NCI-H774 (cell line): ENCODE results near the gene HTT.

Experiments
- DNase-seq: peaks from one replicate; lab custom pipeline; 2025; lab: John Stamatoyannopoulos, UW

Gene HTT

DNA sequence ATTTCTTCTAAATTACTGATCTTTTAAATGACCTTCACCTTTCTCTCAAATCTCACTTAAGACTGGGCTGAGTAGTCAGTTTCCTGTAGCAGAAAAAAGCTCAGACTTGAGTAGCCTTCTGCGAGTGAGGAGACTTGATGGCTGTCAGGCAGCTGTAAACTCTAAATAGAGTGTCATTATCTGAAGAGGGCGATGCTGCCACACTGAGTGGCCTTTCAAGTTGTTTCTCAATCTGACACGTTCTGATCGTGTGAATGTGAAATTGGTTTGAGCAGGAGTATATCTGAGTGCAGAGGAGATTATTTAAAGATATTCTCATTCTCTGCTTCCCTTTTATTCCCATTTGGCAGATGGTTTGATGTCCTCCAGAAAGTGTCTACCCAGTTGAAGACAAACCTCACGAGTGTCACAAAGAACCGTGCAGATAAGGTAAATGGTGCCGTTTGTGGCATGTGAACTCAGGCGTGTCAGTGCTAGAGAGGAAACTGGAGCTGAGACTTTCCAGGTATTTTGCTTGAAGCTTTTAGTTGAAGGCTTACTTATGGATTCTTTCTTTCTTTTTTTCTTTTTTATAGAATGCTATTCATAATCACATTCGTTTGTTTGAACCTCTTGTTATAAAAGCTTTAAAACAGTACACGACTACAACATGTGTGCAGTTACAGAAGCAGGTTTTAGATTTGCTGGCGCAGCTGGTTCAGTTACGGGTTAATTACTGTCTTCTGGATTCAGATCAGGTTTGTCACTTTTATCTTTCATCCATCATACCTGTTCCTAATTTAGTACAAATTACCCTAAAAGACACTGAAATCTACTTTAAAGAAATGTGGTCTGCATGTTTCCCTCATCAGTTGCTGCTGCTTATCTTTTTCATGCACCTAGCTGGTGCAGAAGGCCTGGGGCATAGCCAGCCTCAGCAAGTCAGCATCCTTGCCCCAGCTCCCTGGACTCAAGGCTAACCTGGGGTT, 100.2 kb downstream of the HTT start:
- no peak for DNase-seq

DNA sequence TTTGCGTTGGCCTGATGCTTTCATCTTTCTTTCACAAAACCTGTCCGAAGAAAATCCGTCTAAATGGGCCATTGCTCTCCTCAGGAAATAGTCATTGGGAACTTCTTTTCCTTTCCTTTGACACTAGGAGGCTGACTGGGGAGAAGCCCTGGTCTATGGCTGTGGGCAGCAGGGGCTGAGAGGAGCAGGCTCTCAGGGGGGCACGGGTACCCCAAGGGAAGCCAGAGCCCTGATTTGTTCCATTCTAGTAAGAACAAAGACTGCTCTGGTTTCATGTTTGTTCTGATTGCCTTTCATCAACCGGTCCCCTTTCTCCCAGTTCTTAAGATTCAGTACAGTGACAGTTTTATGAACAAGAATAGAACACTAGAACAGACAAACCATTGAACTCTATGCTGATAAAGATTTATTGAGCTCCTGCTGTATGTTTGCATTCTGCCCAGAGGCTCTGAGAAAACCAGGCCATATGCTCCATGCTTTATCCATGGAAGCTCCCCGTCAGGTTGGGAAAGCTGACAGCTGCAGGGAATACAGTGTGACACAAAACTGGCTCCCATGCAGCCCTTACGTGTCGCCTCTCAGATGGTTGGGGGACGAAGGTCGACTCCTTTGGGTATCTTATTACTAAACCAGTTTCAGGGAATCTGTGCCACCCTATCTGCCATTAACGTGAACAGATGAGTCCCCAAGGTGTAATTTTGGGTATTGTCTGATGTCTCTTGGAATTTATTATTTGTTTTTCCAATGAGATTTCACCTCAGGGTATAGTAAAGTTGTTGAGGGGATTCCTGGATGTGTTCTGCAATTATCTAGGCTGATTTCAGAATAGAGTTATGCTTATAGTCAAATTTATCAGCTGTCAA, 102.1 kb downstream of the HTT start:
- no peak for DNase-seq

DNA sequence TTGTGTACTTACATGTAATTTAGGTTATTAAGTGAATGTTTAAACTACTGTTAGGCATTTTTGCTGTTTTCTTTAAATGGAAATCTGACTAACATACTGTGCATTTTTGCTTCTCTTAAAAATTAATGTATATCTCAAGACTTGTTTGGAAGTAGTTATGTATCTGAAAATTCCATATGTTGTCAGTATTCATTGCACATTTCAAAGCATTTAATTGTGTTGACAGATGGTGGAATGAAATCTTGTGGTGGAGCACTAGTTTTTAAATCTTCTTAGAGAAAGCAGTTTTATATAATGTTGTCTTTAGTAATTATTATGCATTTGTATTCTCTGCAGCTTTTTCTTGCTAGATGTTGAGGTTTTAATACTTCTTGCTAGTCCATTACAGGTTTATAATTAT, 102.9 kb downstream of the HTT start:
- no peak for DNase-seq

DNA sequence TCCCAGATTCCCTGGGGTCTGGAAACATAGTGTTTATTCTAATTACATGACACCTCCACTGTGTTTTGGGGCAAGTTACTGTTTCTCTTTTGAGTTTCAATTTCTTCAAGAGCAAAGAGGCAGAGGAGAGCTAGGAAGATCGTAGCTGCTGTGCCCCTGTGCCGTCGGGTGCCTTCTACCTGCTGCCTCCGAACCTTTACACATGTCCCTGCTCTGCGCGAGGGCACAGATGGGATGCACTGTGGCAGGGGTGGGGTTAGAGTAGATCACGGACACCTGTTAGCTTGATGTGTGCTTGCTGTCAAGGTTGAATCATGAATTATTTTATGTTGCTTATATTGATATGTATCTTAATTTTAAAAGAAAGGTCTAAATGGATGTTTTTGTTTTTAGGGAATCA, 103.4 kb downstream of the HTT start:
- no peak for DNase-seq

DNA sequence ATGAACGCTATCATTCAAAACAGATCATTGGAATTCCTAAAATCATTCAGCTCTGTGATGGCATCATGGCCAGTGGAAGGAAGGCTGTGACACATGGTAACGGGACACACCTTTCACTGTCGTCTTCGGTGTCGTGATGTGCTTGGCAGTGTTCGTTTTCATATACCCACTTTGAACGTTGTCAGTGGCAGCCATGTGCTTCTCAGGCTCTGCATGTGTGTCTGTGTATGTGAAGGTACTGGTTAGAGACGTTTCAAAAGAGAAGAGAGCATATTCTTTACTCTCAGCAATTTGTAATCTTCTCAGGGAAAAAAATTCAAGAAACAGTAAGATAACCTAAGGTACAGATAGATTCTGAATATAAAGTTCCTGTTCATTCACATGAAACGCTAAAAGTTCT, 103.9 kb downstream of the HTT start:
- no peak for DNase-seq

DNA sequence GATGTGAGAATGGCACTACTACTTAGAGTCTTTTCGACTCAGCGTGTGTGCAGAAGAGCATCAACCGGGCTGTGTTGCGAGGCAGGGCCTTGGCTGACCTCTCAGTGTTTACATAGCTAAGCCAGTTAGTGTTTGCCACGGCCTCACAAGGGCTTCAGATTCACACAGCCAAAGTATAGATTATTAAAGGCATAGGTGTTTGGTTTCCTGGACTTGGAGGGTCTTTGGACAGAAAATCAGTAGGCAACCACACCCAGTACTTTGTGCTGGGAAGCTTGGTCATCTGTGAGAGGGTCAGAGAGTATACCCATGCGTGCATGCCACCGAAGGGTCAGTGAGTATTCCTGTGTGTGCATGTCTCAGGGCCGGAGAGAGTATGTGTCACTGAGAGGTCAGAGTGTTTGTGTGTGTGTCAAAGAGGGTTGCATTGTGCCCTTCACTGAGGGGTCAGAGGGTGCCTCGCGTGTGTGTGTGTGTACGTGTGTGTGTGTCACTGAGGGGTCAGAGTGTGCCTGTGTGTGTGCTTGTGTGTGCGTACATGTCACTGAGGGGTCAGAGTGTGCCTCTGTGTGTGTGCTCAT, 104.7 kb downstream of the HTT start:
- no peak for DNase-seq

DNA sequence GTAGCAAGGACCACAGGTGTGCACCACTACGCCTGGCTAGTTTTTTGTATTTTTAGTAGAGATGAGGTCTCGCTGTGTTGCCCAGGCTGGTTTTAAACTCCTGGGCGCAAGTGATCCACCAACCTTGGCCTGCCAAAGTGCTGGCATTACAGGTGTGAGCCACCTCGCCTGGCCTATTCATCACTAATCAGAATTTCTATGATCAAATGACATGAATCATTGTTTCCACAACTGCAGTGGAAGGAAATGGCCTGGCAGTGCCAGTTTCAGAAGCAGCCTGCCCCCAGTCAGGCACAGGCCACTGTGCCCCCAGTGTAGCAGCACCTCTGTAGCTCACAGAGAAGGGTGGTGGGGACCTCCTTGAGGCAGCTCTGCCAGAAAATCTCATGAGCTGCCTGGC, 108.5 kb downstream of the HTT start:
- no peak for DNase-seq

DNA sequence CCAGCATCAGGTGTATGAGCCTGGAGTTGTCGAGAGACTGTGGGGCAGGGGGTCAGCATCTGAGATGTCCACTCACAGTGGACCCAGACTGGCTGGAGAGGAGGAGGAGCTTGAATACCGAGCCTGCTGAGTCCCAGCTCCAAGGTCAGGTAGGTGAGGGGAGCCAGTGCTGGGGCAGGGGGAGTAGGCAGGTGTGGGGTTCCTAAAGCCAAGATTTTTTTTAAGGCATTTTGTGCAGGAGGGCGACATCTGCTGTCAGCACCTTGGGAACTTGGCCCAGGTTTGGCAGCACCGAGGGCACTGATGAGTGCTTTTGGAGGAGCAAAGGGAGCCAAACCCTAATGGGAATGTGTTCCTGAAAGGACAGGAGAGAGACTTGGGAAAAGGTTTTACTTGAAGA, 110.2 kb downstream of the HTT start:
- DNase-seq, result no peak

DNA sequence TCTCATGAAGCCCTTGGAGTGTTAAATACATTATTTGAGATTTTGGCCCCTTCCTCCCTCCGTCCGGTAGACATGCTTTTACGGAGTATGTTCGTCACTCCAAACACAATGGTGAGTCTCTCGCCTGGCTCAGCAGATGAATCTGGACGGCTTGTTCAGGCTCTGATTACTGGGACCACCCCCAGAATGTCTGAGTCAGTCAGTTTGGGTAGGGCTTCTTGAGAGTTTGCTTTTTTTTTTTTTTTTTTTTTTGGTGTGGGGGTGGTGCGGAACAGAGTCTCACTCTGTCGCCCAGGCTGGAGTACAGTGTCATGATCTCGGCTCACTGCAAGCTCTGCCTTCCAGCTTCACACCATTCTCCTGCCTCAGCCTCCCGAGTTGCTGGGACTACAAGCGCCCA, 112.1 kb downstream of the HTT start:
- no peak for DNase-seq

DNA sequence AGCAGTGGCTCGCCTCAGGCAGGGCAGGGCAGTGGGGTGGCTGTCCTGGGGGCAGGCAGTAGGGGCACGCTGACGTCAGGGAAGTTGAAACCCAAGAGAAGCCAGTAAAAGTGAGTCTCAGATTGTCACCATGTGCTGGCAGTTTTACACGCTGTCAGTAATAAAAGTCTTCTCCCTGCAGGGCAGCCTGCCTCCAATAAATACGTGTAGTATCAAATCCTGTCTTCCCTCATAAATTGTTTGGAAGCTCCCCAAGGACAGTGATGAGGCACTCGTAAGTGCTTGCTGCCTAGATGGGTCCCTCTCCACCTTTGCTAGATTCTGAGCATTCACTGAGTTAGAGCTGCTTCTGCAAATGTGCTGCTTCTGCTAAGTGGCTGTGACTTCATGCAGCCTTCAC, 113.6 kb downstream of the HTT start:
- no peak for DNase-seq

DNA sequence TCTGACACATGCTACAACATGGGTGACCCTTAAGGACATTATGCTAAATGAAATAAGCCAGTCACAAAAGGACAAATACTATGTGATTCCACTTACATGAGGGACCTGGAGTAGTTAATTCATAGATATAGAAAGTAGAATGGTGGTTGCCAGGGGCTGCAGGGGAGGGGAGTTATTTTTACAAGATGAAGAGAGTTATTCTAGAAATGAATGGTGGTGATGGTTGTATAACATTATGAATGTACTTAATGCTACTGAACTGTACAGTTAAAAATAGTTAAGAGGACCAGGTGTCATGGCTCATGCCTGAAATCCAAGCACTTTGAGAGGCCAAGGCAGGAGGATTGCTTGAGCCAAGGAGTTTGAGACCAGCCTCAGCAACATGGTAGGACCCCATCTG, 115.0 kb downstream of the HTT start:
- no peak for DNase-seq

DNA sequence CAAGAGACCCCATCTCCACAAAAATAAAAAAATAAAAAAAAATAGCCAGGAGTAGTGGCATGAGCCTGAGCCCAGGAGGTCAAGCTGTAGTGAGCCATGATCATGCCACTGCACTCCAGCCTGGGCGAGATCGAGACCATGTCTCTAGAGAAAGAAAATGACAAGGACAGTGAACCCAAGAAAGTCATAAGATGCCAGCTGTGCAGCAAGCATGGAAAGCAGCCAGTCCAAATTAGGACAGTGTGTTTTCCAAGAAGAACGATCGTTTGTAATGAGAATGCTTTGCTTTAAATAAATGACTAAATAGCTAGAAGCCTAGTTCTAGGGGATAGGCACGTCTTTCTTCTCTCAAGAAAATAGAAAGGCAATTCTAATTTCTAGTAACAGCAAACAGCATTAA, 116.1 kb downstream of the HTT start:
- DNase-seq, result no peak

DNA sequence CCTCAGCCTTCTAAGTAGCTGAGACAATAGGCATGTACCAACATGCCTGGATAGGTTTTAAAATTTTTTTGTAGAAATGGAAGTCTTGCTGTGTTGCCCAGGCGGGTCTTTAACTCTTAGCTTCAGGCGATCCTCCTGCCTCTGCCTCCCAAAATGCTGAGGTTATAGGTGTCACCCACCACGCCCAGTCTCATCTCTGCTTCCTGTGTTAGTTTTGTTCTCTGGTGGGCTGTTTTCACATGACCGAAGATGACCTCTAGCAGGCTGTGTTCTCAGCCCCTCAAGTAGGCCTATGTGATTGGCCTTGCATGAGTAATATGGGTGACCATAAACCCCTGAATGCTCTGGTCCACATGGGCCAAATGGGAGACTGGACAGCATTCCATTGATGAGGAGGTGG, 117.7 kb downstream of the HTT start:
- DNase-seq, result no peak

DNA sequence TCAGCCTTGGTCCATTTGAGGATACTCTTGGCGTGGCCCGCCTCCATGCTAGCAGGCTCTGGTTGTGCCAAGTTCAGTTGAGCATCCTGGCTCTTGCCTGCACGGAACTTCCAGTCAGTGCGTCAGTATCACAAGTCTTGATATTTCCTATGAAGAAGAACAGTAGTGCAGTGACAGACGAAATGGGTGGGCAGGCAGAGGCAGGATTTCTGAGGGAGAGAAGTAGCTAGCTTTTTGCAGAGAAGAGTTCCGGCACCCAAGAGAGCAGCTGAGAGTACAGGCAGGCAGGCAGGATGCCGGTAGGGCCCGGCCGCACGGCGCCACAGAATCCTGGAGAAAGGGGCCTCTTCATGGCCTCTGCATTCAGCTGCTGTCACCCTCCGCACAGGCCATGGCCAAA, 118.3 kb downstream of the HTT start:
- no peak for DNase-seq

DNA sequence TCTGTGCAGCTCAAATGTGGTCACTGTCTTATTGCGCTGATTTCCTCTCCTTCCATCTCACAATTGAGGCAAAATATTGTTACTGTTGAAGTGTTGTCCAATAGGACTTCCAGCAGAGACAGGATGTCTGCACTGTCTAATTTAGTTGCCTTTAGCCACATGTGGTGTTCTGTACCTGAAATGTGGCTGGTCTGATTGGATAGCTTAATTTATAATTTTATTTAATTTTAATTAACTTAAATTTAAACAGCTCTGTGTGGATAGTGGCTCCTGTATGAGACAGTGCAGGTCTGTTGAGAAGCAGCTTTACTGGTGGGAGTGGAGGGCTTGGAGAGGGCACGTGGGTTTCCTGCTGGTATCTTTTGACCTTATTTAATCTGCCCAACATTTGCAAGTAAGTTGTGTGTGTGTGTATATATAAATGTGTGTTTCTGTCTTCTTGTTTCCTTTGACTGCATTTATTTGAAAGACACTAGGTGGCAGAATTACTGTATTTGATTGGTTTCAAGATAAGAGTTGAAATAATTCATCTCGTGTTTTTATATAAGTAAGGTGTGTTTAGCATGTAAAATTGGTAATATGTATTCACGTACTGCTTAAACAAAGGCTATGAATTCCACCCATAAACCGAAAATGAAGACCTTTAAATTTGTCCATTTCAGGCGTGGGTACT, 119.2 kb downstream of the HTT start:
- DNase-seq, result no peak

DNA sequence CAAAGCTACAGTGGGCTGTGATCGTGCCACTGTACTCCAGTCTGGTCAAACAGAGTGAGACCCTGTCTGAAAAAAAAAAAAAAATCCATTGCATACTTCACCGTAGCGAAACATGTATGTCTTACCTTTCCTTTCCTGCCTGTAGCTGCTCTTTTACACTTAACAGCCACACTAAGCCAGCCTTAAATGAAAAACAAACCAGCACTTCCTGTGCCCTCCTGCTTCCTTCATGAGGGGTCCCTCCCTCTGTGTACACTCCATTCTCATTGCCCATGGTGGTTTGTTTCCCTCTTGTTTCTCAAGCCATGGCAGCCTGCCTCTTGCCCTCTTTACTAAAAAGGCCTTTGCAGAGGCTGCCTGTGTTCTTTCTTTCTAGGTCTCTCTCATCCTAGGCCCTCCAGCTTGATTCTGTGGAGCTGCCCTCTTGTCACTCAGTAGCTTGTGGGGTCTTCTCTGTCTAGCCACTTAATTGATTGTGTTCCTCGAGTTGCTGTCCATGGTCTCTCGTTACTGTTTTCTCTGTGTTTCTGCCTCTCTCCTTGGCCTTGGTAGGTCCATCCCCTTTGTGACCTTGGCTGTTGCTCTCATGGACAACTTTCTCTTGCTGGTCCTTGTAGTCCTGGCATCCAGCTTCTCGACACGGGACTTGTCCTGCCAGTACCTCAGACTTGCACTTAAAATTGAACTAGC, 122.3 kb downstream of the HTT start:
- DNase-seq, result no peak

DNA sequence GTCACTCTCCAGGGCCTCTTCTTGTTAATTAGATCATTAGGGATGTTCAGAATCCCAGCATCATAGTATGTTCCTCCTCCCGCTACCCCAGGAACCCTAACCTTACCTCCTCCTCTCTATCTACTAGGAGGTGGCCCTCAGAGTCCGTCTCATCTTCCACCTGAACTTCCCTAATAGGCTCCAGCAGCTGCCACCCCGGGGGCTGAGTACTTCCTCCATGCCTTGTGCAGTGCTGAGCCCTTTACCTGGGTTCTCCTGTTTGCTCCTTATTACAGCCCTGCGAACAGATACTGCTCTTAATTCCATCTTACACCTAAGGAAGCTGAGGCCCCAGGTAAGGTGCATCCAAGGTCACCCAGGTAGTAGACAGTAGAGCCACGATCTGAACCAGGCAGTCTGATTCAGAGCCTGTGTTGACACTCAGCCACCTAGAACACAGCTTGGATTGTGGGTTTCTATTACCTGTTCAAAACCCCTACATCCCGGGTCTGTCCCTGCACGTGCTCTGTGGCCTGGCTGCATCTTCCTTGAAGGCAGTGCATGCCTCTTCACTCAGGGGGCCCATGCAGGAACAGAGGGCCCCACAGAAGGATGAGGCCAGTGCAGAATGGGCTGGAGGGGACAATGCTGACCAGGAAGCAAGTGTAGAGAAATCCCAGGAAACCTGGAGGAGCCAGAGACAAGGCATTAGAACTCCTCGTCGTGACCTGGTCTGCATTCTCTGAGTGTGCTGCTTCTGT, 123.1 kb downstream of the HTT start:
- no peak for DNase-seq

DNA sequence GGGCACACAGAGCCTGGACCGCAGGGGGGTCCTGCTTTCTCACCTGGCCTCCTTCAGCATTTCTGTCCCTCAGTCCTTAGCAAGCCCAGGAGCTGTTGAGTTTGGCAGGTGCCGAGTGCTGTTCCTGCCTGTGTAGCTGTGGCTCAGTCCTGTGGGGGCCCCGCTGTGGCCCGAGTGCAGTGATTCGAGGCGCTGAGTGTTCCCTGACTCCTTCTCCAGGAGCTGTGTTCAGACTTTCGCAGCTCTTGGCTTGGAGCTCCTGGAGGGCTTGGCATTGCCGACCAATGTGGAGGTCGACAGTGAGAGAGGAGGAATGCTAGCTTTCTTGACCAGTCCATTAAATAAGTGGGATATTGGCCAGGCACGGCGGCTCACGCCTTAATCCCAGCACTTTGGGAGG, 124.4 kb downstream of the HTT start:
- no peak for DNase-seq

DNA sequence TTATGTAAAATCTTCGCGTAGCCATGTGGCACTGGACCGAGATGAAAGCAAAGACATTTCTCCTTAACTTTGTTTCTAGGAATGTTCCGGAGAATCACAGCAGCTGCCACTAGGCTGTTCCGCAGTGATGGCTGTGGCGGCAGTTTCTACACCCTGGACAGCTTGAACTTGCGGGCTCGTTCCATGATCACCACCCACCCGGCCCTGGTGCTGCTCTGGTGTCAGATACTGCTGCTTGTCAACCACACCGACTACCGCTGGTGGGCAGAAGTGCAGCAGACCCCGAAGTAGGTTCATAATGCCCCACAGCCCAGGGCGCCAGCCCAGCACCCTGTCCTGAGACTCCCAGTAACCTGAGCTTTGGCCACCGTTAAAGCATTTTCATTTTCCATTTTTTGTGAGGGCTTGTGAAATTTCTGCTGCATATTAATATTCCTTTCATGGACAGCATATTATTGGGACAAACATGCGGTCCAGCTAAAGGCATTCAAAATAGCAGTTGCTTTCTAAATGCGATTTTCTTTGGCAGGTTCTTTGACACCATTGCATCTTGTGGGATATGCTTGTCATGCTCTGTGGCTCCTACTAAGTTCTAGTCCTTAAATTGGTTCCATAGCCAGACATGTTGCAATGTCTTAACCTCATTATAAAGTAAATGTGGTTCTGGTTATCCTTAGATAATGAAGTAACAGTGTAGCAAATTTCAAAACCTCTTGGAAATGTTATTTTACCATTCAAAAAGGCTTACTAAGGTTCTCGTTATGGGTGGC, 125.4 kb downstream of the HTT start:
- DNase-seq, result no peak

DNA sequence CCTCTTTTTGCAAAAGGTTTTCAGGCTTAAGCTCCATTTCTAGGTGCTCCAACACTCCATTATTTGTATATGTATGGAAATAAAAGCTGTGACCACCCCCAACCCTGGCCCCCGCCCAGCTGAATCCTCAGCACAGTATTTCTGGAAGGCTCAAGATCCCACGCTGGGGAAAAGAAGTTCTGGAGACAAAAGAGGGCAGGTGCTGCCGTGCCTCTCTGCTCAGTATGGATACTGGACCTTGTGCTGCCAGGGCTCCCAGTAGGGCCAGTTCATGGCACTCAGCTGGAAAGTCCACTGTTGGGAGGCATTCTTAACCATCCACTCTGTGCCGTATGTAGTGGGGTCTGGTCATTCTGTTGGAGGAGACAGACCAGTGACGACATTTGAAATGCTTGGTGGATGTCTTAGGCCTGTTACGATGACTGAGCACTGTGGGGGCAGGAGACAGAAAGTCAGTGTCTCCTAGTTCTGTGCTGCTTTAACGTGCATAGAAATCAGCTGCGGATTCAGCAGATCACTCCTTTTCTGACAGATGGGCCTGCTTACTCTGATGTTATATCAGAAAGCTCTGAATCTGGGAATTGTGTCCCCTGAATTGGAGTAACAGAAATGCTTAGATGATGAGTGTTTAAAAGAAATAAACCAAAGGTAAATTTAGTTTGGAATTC, 126.1 kb downstream of the HTT start:
- DNase-seq, result no peak
